Stromal cell of bone marrow (primary cell): ENCODE results near the gene VAV2.
A peak's percentile ranks its signal among the peaks of the same experiment; 100 is the strongest.

Experiments used
- DNase-seq: peaks from one replicate; pipeline ENCODE4 v3.0.0-alpha.2; 2012; ENCODE audit warnings: low read depth

The VAV2 gene

GRCh38 chr9:133891741-133892140, 100.4 kb downstream of the VAV2 start:
- DNase-seq, result no peak

- DNase-seq, result no peak
Measured at GRCh38 chr9:133890583-133890982, 101.5 kb downstream of the VAV2 start.

DNA sequence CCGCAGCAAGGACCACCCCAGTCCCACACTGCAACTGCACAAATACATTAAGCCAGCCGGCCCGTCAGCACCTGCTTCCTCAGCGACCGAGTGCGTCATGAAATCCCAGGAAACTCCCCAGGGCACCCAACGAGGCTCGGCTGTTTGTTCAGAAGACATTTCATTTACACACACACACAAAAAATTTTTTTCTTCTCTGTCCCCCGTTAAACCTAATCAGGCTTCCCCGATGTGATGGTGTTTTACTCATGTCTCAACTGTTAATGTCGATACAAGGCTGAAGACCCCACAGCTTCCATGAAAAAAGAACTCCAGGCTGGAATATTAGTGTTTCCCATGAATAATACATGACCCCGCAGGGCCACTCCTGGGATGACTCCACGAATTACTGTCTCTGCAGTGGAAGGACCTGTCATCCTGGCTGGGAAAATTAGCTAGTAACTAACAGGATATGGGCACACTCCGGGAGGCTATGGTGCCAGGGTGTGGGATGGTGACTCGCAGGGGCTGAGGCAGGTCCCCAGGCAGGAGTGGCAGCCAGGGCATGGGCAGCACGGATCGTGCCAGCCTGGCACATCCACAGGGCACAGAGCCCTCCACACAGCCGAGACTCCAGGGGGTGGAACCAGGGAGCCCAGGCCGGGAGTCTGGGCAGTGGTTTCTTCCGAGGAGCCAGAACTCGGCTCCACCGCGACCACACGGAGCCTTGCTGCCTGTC, 102.4 kb downstream of the VAV2 start:
- DNase-seq, result peak; percentile 14

- DNase-seq, result no peak
Measured at GRCh38 chr9:133888809-133889491, 103.2 kb downstream of the VAV2 start.

DNA sequence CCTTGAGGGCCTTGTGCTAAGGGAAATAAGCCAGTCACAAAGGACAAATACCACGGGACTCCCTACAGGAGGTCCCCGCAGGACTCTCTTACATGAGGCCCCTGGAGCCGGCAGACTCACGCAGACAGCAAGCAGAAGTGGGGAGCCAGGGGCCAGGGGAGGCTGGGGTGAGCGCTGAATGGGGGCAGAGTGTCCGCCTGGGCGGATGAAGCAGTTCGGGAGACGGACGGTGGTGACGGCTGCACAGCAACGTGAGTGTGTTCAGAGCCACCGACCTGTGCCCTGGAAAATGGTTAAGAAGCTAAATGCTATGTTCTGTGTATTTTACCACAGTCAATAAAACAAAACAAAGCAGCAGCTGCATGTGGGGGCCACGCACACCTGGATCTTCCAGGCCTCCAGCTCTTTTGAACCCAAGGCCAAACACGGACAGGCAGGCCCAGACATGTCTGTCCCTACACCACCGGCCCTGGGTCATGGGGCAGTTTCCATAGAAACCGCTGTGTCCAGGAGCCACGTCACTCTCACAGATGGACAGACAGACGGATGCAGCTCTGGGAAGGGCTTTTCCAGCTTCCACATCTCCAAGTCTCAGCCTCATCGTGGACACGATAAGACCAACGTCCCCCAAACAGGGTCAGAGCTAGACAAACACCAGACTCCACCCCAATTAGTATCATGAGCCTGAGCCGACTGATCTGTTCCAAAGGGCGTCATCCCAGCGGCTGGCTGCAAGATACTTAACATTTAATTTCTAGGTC, 103.9 kb downstream of the VAV2 start:
- DNase-seq, result no peak

DNA sequence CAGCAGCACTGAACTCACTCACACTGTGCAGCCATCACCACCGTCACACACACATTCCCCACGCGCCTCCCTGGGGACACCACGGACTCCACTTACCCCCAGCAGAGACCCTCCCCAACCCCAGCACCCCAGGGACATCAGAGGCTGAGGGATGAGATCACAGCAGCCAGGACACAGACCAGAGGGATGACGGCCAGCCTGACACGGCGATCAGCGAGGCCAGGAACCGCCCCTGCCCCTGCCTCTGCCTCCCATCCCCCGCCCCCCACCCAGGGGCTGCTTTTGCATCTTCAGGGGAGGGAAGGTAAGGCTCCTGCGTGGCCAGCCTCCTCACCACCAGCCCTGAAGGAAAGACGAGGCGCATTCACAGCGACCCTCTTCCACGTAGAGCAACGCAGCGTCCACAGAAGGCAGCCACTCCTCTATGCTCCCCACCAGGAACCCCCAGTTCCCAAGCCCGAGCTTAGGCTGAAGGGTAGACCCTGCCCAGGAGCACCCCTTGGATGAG, 104.5 kb downstream of the VAV2 start:
- no peak for DNase-seq

GRCh38 chr9:133886563-133887501, 105.3 kb downstream of the VAV2 start:
- DNase-seq, result no peak

DNA sequence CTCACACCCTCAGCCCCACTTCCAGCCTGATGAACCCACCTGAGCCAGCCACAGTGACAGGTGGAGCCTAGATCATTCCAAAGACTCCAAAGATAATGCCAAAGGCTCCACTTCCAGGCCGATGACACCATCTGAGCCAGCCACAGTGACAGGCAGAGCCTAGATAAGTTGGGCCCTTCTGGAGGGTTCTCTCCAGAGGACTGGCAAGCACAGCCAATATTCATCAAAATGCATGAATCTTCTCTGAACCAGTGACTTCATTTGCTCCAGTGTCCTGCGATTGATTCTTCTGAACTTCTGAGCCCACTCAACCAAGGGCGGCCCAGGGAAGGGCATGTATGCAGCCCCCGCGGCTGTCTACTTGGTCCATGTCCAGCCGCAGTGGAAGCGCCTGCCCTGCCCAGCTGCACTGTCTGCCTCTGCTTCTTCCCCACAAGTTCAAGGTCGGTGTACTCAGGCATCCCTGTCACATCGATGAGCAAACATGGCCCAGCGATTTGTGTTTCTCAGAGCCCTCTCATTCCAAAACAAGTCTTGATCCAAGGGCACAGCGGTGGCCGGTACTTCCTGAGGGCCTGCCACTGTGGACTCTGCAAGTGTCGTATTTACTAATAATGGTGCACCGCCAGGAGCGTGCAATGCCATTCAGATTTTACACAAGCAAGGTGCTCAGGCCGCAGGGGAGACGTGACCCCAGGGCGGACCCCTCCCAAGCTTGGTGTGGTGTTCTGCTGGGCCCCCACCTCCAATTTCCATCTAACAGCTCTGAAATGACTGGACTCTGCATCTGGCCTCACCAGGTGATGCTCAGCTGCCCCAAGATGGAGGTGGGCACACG, 107.0 kb downstream of the VAV2 start:
- DNase-seq, result no peak

- no peak for DNase-seq
Measured at GRCh38 chr9:133882849-133883755, 109.0 kb downstream of the VAV2 start.

- no peak for DNase-seq
Measured at GRCh38 chr9:133881671-133882381, 110.3 kb downstream of the VAV2 start.

DNA sequence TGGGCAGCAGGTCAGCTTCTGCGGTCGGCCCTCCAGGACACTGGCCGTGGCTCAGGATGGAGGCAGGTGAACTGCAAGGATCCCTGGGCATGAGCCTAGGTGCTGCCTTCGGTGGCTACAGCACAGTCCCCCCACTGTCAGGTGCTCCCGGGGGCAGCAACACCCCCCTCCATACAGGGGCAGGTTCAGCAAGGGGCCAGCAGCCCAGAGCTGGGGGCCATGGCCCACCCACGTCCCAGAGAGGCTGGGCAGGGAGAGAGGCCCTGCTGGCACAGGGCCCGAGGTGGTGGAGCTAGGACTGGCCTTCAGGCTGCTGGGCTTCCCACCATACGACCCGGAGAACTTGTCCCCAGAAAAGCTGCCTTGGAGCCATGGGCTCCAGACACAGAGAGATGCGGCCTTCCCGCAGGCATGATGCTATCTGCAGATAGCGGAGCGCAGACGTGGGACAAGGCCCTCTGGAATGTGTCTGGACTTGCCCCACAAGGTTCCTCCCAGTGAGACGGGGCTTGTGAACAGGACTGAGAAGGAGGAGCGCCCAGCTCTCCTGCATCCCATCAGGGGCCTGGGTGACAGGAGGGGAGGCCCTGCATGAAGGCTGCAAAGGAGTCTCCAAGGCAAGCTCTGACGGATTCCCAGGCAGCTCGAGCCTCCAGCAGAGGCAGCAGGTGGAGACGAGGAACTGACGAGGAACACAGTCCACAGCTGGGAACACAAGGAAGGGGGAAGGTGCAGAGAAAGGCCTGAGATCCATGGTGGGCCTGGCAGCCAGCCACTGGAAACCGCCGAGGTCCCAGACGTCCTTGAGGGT, 111.1 kb downstream of the VAV2 start:
- no peak for DNase-seq

- DNase-seq, result no peak
Measured at GRCh38 chr9:133880136-133880535, 112.0 kb downstream of the VAV2 start.

GRCh38 chr9:133879615-133880014, 112.5 kb downstream of the VAV2 start:
- no peak for DNase-seq

GRCh38 chr9:133878402-133878801, 113.7 kb downstream of the VAV2 start:
- no peak for DNase-seq

GRCh38 chr9:133877967-133878366, 114.2 kb downstream of the VAV2 start:
- no peak for DNase-seq

GRCh38 chr9:133877327-133877726, 114.8 kb downstream of the VAV2 start:
- no peak for DNase-seq

DNA sequence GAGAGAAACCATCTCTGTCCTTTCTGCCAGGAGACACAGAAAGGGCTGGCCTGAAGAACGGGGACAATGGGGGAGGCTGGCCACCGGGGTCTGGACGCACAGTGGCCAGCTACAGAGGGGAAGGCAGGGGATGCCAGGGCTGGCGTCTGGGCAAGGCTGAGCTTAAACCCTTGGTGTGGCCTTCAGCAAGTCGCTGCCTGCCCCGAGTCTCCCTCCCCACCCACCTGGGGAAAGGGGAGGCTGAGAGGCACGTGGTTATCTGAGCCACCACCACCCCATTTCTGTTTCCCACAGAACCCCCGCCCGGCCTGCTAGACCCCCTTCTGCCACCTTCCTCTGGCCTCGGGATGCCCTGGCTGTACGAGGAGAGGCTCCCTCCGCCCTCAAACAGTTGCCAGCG, 115.3 kb downstream of the VAV2 start:
- no peak for DNase-seq

GRCh38 chr9:133876144-133876543, 116.0 kb downstream of the VAV2 start:
- DNase-seq, result no peak
